DOHH2 (cell line): ENCODE data around the gene MGST1.

ENCODE experiments used
- CTCF ChIP-seq: fragments of 200-600 bp; sonication (generic); IDR thresholded peaks from one replicate; pipeline ENCODE4 v1.5.1; 2014; ENCODE audit warnings: antibody characterized with exemption, mild to moderate bottlenecking, low read depth, low read length; ENCODE audit not compliant: poor library complexity, severe bottlenecking
- EZH2phosphoT487 ChIP-seq: fragments of 200-600 bp; sonication (generic); IDR thresholded peaks from 2 replicates; pipeline ENCODE4 v1.6.1; 2017; ENCODE audit warnings: borderline replicate concordance, mild to moderate bottlenecking, antibody characterized with exemption, low read length, moderate library complexity, mixed read lengths

GRCh38 chr12:16387919-16388318 is 40.5 kb downstream of the MGST1 start:
- TF ChIP-seq CTCF (no peak), EZH2phosphoT487 (no peak)
